ENCODE results near the gene TOX3.

TOX3 gene

GRCh38 chr16:52554334-52554733 is 7.4 kb upstream of the TOX3 start:
- TF ChIP-seq SP7 (tag by site-specific recombination; IDR thresholded peaks at IDR 0.05): no peak
- no peak for TF ChIP-seq WT1 (tag by site-specific recombination; IDR thresholded peaks at IDR 0.05)
- TF ChIP-seq, protein P1, sequence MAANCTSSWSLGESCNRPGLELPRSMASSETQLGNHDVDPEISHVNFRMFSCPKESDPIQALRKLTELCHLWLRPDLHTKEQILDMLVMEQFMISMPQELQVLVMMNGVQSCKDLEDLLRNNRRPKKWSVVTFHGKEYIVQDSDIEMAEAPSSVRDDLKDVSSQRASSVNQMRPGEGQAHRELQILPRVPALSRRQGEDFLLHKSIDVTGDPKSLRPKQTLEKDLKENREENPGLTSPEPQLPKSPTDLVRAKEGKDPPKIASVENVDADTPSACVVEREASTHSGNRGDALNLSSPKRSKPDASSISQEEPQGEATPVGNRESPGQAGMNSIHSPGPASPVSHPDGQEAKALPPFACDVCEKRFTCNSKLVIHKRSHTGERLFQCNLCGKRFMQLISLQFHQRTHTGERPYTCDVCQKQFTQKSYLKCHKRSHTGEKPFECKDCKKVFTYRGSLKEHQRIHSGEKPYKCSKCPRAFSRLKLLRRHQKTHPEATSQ (tag by site-specific recombination; IDR thresholded peaks at IDR 0.05): no peak
- TF ChIP-seq ZNF544 (tag by site-specific recombination; IDR thresholded peaks at IDR 0.05): no peak
- TF ChIP-seq ZNF48 (tag by site-specific recombination; IDR thresholded peaks at IDR 0.05): no peak
- TF ChIP-seq ZNF202 (tag by site-specific recombination; IDR thresholded peaks at IDR 0.05; ENCODE audit: borderline replicate concordance): no peak
- no peak for TF ChIP-seq ZNF670 (tag by site-specific recombination; IDR thresholded peaks at IDR 0.05; ENCODE audit: low read depth)
- no peak for TF ChIP-seq PRDM10 (tag by site-specific recombination; IDR thresholded peaks at IDR 0.05)
- no peak for TF ChIP-seq ZNF335 (tag by site-specific recombination; conservative IDR thresholded peaks at IDR 0.05)
- TF ChIP-seq ZNF394 (tag by site-specific recombination; IDR thresholded peaks at IDR 0.05; ENCODE audit: borderline replicate concordance): no peak
- no peak for TF ChIP-seq ZNF138 (tag by site-specific recombination; IDR thresholded peaks at IDR 0.05; ENCODE audit: borderline replicate concordance)
- TF ChIP-seq ZEB2 (tag by site-specific recombination; IDR thresholded peaks at IDR 0.05): no peak
- TF ChIP-seq, protein P2, sequence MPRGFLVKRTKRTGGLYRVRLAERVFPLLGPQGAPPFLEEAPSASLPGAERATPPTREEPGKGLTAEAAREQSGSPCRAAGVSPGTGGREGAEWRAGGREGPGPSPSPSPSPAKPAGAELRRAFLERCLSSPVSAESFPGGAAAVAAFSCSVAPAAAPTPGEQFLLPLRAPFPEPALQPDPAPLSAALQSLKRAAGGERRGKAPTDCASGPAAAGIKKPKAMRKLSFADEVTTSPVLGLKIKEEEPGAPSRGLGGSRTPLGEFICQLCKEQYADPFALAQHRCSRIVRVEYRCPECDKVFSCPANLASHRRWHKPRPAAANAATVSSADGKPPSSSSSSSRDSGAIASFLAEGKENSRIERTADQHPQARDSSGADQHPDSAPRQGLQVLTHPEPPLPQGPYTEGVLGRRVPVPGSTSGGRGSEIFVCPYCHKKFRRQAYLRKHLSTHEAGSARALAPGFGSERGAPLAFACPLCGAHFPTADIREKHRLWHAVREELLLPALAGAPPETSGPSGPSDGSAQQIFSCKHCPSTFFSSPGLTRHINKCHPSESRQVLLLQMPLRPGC (tag by site-specific recombination; IDR thresholded peaks at IDR 0.05): no peak
- TF ChIP-seq SP3 (tag by site-specific recombination; IDR thresholded peaks at IDR 0.05): no peak
- TF ChIP-seq ZNF157 (tag by site-specific recombination; IDR thresholded peaks at IDR 0.05): no peak
- TF ChIP-seq ZNF112 (tag by site-specific recombination; IDR thresholded peaks at IDR 0.05): no peak
- TF ChIP-seq ZNF629 (tag by site-specific recombination; IDR thresholded peaks at IDR 0.05): no peak
- TF ChIP-seq ZNF404 (tag by site-specific recombination; IDR thresholded peaks at IDR 0.05): no peak
- no peak for TF ChIP-seq ZNF423 (tag by site-specific recombination; IDR thresholded peaks at IDR 0.05)
- H3K4me1 ChIP-seq (ENCODE audit: control insufficient read depth, insufficient read depth, low read length): peaks cover 16% of the 10 kb centered on the region
- ChIA-PET CTCF (interaction anchor here (0.7 kb wide), 1 partner anchor 24 kb away, joined by 3 read pairs; no protein-coding TSS in a partner anchor), POLR2A (no interaction called here)
- H3K4me3 ChIP-seq (ENCODE audit: low read depth, low read length): no peak overlapping the region
- H3K27ac ChIP-seq (ENCODE audit: extremely low read depth, low read depth, low read length): no peak overlapping the region
- H3K9me3 ChIP-seq (ENCODE audit: control insufficient read depth, insufficient read depth, low read depth, low read length): no peaks in the 10 kb centered on the region
- H3K36me3 ChIP-seq (ENCODE audit: control insufficient read depth in 2 of 2, insufficient read depth in 1 of 2, low read length in 2 of 2): no peaks in the 10 kb centered on the region

DNA sequence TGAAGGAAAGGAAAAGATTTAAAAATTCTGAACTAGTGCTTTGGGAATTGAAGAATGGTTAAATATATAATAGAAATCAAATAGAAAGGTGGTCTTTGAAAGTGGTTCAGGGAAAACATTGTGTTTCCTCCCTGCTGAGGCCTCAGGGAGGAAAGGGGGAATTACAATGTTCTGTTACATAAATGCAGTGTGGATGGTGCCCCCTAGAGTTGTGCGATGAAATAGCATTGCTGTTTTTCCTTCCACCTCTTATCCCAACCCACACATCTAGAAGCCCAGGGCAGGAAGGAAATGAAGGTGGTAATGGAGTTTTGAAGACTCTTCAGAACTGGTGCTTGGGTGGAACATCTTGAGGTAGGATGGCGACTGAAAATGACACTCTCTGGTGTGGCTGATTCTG is 6.4 kb upstream of the TOX3 start:
- Histone ChIP-seq H3K36me3 (ENCODE audit: control insufficient read depth in 2 of 2, insufficient read depth in 1 of 2, low read length in 2 of 2) (no peaks in the 10 kb centered on the region), H3K4me3 (ENCODE audit: low read depth, low read length) (no peak overlapping the region), H3K4me1 (ENCODE audit: control insufficient read depth, insufficient read depth, low read length) (peaks cover 18% of the 10 kb centered on the region), H3K9me3 (ENCODE audit: control insufficient read depth, insufficient read depth, low read depth, low read length) (no peaks in the 10 kb centered on the region), H3K27ac (ENCODE audit: extremely low read depth, low read depth, low read length) (no peak overlapping the region)
- POLR2A ChIA-PET: no interaction called here
- TF ChIP-seq SP3 (tag by site-specific recombination; IDR thresholded peaks at IDR 0.05): no peak
- TF ChIP-seq, protein P3, sequence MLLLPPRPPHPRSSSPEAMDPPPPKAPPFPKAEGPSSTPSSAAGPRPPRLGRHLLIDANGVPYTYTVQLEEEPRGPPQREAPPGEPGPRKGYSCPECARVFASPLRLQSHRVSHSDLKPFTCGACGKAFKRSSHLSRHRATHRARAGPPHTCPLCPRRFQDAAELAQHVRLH (tag by site-specific recombination; IDR thresholded peaks at IDR 0.05): peak; percentile 97
- TF ChIP-seq CTCF (tag by site-specific recombination; IDR thresholded peaks at IDR 0.05): peak; percentile 64; the same call in 1 of the 2 replicates
- no peak for TF ChIP-seq ZBTB49 (tag by site-specific recombination; IDR thresholded peaks at IDR 0.05; ENCODE audit: low read depth)
- CTCF ChIA-PET: interaction anchor here (0.6 to 1.9 kb wide), 6 partner anchors 12 to 362 kb away, joined by 3 to 7 read pairs (median 4); no protein-coding TSS in a partner anchor

Measured in HEK293 (cell line).